ENCODE results near the gene CDR2.

CDR2 gene

GRCh38 chr16:22296225-22297113 is 78.0 kb downstream of the CDR2 start:
- no peak for DNase-seq (ENCODE audit: low read depth)
- H3K4me3 ChIP-seq (ENCODE audit: control insufficient read depth, low read depth, low read length) = peak overlapping the region; percentile 63
- no peak for TF ChIP-seq CTCF (IDR thresholded peaks at IDR 0.05; ENCODE audit: control insufficient read depth, insufficient read depth, low read depth, low read length, missing control alignments)

All from AG09309 (cell line).